Heart left ventricle (tissue), 13 donors: ENCODE results near the gene ZFAND4.

Experiments used
- CTCF ChIP-seq, 12 donors: fragments of 200-600 bp; sonication (generic) in 4 of 12; IDR thresholded peaks; one replicate each; pipeline versions ENCODE4 v1.5.0 to v1.8.0; 2018 to 2022; ENCODE audit warnings: antibody characterized with exemption in 12 of 12, mild to moderate bottlenecking in 5 of 12
- POLR2A ChIP-seq, 2 donors: fragments of 450-650 bp; IDR thresholded peaks; one replicate each; pipeline ENCODE4 v1.6.1; 2017; ENCODE audit warnings: antibody characterized with exemption in 2 of 2, mild to moderate bottlenecking in 2 of 2, moderate library complexity in 2 of 2
- donor health status: ischemic (EF 13 %, LVEDD 7.1; RV severe dilation, severe dysfunction).
- donor health status: DM: no; HTN: yes; CAD: no.
- donor health status: DM: no; HTN: no; CAD: no.
- donor health status: ischemic (EF 25% LVEDD 6.9; RV normal size, moderate dysfunction).
- donor health status: ischemic (EF 25% LVEDD 5.7; RV mildly dilated, moderate dysfunction).
- donor health status: ischemic (EF 35%, LVEDD 5.7; RV mildly dilated, moderate dysfunction).
- donor health status: nonischemic (EF 11% LVEDD 7.7; RV severe dilation, severe dysfunction).
- donor health status: DM: yes; HTN: yes; CAD: no.
- donor health status: PGD.
- donor health status: ischemic (EF 29% LVEDD 5.4; RV normal size, mild dysfunction).
- donor health status: nonischemic (EF 23%, LVEDD 6.1; RV moderate dilation, normal function).

- TF ChIP-seq CTCF (IDR thresholded peaks at IDR 0.05) (no peak), POLR2A (IDR thresholded peaks at IDR 0.05) (no peak)
Measured at GRCh38 chr10:45581216-45581549, 91.4 kb downstream of the ZFAND4 start.
